Superior temporal gyrus (tissue), 1 donor: Measurements from ENCODE around the gene GRAPL.
"Not testable (repeated sequence)": the region's sequence is repeated elsewhere in the genome, so short reads cannot be mapped to it uniquely, and the experiment has no call there.

ENCODE experiments used
- DNase-seq: peaks from one replicate; pipeline ENCODE4 v3.0.0-alpha.2; 2016; ENCODE audit errors: extremely low spot score

Gene GRAPL

GRCh38 chr17:19136605-19137004, 9.2 kb downstream of the GRAPL start:
- DNase-seq: not testable (repeated sequence)

- not testable (repeated sequence) for DNase-seq
These were observed 10.6 kb downstream of the GRAPL start for GRCh38 chr17:19137959-19138358.

GRCh38 chr17:19141366-19142155, 14.2 kb downstream of the GRAPL start:
- DNase-seq: not testable (repeated sequence)

- DNase-seq: not testable (repeated sequence)
These were observed 15.0 kb downstream of the GRAPL start for GRCh38 chr17:19142419-19142818.

GRCh38 chr17:19143097-19143777, 15.8 kb downstream of the GRAPL start:
- not testable (repeated sequence) for DNase-seq

GRCh38 chr17:19144373-19144772, 17.0 kb downstream of the GRAPL start:
- not testable (repeated sequence) for DNase-seq

GRCh38 chr17:19145471-19145870, 18.1 kb downstream of the GRAPL start:
- DNase-seq: not testable (repeated sequence)

- DNase-seq: not testable (repeated sequence)
These were observed 23.6 kb downstream of the GRAPL start for GRCh38 chr17:19150678-19151615.

- not testable (repeated sequence) for DNase-seq
These were observed 30.2 kb downstream of the GRAPL start for GRCh38 chr17:19157628-19158027.

GRCh38 chr17:19158478-19158877, 31.1 kb downstream of the GRAPL start:
- not testable (repeated sequence) for DNase-seq

- not testable (repeated sequence) for DNase-seq
These were observed 31.5 kb downstream of the GRAPL start for GRCh38 chr17:19158938-19159337.

GRCh38 chr17:19161308-19162107, 34.1 kb downstream of the GRAPL start:
- DNase-seq: not testable (repeated sequence)

GRCh38 chr17:19162384-19163216, 35.2 kb downstream of the GRAPL start:
- DNase-seq: not testable (repeated sequence)

GRCh38 chr17:19174422-19174821, 47.0 kb downstream of the GRAPL start:
- DNase-seq: not testable (repeated sequence)

GRCh38 chr17:19175410-19175809, 48.0 kb downstream of the GRAPL start:
- not testable (repeated sequence) for DNase-seq

GRCh38 chr17:19181040-19181875, 53.9 kb downstream of the GRAPL start:
- DNase-seq: not testable (repeated sequence)

GRCh38 chr17:19187883-19188869, 60.8 kb downstream of the GRAPL start:
- not testable (repeated sequence) for DNase-seq
